HG03025 (cell line): ENCODE results near the gene CPO.
"Not testable (repeated sequence)": the region's sequence is repeated elsewhere in the genome, so short reads cannot be mapped to it uniquely, and the experiment has no call there.

Experiments
- ATAC-seq: cut with Tn5 transposase; IDR thresholded peaks from one replicate; pipeline ENCODE4 v1.9.1; 2021; ENCODE audit warnings: mild to moderate bottlenecking, moderate library complexity; ENCODE audit not compliant: unreplicated experiment, low FRiP score

CPO gene

GRCh38 chr2:206939340-206939739, at the start of gene CPO:
TSS of gene CPO (plus strand) at chr2:206939518. CDS start at chr2:206939600, 82 bp downstream.
- ATAC-seq, result no peak

GRCh38 chr2:206890179-206890578, 49.1 kb upstream of the CPO start:
- no peak for ATAC-seq

- ATAC-seq, result no peak
Observed at GRCh38 chr2:206890926-206891325, 48.4 kb upstream of the CPO start.

- ATAC-seq, result no peak
Observed at GRCh38 chr2:206915121-206915520, 24.2 kb upstream of the CPO start.

- no peak for ATAC-seq
Observed at GRCh38 chr2:206918263-206918662, 21.1 kb upstream of the CPO start.

- ATAC-seq, result no peak
Observed at GRCh38 chr2:206920310-206920709, 19.0 kb upstream of the CPO start.

GRCh38 chr2:206920951-206921350, 18.4 kb upstream of the CPO start:
- no peak for ATAC-seq

GRCh38 chr2:206921529-206921928, 17.8 kb upstream of the CPO start:
- no peak for ATAC-seq

- no peak for ATAC-seq
Observed at GRCh38 chr2:206935991-206936842, 3.1 kb upstream of the CPO start.

GRCh38 chr2:206936843-206937230, 2.5 kb upstream of the CPO start:
- no peak for ATAC-seq

GRCh38 chr2:206937555-206937954, 1.8 kb upstream of the CPO start:
- ATAC-seq, result peak; percentile 94

GRCh38 chr2:206940546-206940945, 1.2 kb downstream of the CPO start:
- ATAC-seq, result no peak

- no peak for ATAC-seq
Observed at GRCh38 chr2:206942592-206943478, 3.5 kb downstream of the CPO start.

GRCh38 chr2:206953404-206953803, 14.1 kb downstream of the CPO start:
- ATAC-seq, result not testable (repeated sequence)

GRCh38 chr2:206955253-206955652, 15.9 kb downstream of the CPO start:
- no peak for ATAC-seq

GRCh38 chr2:206958261-206958660, 18.9 kb downstream of the CPO start:
- no peak for ATAC-seq

- ATAC-seq, result no peak
Observed at GRCh38 chr2:206962966-206963365, 23.6 kb downstream of the CPO start.

GRCh38 chr2:206968134-206969086, 29.1 kb downstream of the CPO start:
- no peak for ATAC-seq

- no peak for ATAC-seq
Observed at GRCh38 chr2:206969192-206969591, 29.9 kb downstream of the CPO start.

- ATAC-seq, result no peak
Observed at GRCh38 chr2:206970589-206971360, 31.5 kb downstream of the CPO start.
